Panc1 (cell line): ENCODE results near the gene GPD1L.

ENCODE experiments used
- CTCF ChIP-seq: fragments of 450-650 bp; IDR thresholded peaks from 2 replicates; pipeline ENCODE4 v1.5.1; 2017; ENCODE audit warnings: mild to moderate bottlenecking
- POLR2AphosphoS5 ChIP-seq: IDR thresholded peaks from 2 replicates; pipeline ENCODE4 v1.6.1; 2012; ENCODE audit warnings: mild to moderate bottlenecking, low read depth, low read length, moderate library complexity
- REST ChIP-seq, 2 experiments: IDR thresholded peaks; 2 replicates each; pipeline ENCODE4 v1.6.1; 2011 to 2012; ENCODE audit warnings: low read depth in 2 of 2, control low read depth in 1 of 2, low read length in 1 of 2, mild to moderate bottlenecking in 1 of 2, moderate library complexity in 1 of 2; ENCODE audit not compliant: insufficient read depth in 1 of 2
- SIN3A ChIP-seq: IDR thresholded peaks from 2 replicates; pipeline ENCODE4 v1.6.1; 2012; ENCODE audit warnings: low read depth, mild to moderate bottlenecking, low read length, moderate library complexity, borderline replicate concordance; ENCODE audit not compliant: insufficient read depth
- TCF7L2 ChIP-seq: IDR thresholded peaks from 2 replicates; pipeline ENCODE4 v1.6.1; 2011; ENCODE audit warnings: mild to moderate bottlenecking, low read depth, low read length, inconsistent platforms

- TF ChIP-seq POLR2AphosphoS5 (no peak), CTCF (no peak), TCF7L2 (no peak), REST (IDR thresholded peaks at IDR 0.05; ENCODE audit: insufficient read depth in 1 of 2, low read depth in 2 of 2, low read length in 1 of 2) (no peak), SIN3A (no peak)
Measured at GRCh38 chr3:32118215-32118614, 11.8 kb downstream of the GPD1L start.
